GM23248 (cell line): Measurements from ENCODE around the gene SEC22B.
"Not testable (repeated sequence)": the region's sequence is repeated elsewhere in the genome, so short reads cannot be mapped to it uniquely, and the experiment has no call there.

Experiments used
- EZH2 ChIP-seq: fragments of 200-600 bp; sonication (generic); IDR thresholded peaks from 2 replicates; pipeline ENCODE4 v1.6.1; 2018; ENCODE audit warnings: antibody characterized with exemption, mild to moderate bottlenecking; ENCODE audit not compliant: insufficient read depth, poor library complexity, severe bottlenecking
- EZH2phosphoT487 ChIP-seq: fragments of 200-600 bp; sonication (generic); IDR thresholded peaks from 2 replicates; pipeline ENCODE4 v1.6.1; 2018; ENCODE audit warnings: antibody characterized with exemption, moderate library complexity, mild to moderate bottlenecking, low read depth; ENCODE audit not compliant: insufficient read depth

DNA sequence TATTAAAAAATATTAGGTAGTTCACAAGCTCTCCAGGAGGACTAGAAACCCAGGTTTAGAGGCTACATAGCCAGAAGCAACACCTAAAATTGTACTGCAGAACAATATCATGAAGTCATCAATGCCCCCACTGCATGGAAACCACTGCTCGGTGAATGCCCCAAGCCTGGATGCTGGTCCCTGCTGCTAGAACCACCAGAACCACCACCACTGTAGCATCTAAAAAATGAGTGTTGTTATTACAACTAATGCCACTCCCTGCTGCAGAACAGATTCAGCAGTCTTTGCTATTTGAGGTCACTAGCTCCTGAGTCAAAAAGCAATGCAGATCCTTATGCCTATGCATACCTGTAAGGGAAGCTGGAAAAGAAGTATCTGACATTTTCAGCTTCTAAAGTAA lies 48.4 kb downstream of the SEC22B start:
- not testable (repeated sequence) for TF ChIP-seq EZH2phosphoT487, EZH2
